ENCODE data around the gene TOR1B. TPM values are rescaled to one million over a fixed set of nuclear protein-coding genes. Genes with fewer than 3 reads are reported as not detected.

TOR1B gene
- total RNA-seq, 5 donors from 2014 or later (not counting 1 experiment from before 2014, with no cell fraction given): 19.3 to 31.0 (median 26.4) TPM

DNA sequence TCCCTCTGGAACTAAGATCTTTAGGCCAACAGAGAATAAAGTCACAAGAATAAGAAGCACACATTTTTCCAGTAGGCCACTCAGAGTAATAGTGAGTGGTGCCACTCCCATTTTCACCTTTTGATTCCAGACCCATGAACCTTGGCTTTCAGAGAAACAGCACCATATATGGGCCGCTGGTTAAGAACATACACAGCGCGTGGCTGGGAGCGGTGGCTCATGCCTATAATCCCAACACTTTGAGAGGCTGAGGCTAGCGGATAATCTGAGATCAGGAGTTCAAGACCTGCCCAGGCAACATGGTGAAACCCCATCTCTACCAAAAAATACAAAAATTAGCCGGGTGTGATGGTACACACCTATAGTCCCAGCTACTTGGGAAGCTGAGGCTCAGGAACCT lies 34.5 kb upstream of the TOR1B start:
- Mint-ChIP-seq H3K4me1 (no peaks in the 10 kb centered on the region), H3K27me3 (peaks cover 0 to 2% of the 10 kb centered on the region in 2 donors)
- POLR2A ChIA-PET: no interaction called here

DNA sequence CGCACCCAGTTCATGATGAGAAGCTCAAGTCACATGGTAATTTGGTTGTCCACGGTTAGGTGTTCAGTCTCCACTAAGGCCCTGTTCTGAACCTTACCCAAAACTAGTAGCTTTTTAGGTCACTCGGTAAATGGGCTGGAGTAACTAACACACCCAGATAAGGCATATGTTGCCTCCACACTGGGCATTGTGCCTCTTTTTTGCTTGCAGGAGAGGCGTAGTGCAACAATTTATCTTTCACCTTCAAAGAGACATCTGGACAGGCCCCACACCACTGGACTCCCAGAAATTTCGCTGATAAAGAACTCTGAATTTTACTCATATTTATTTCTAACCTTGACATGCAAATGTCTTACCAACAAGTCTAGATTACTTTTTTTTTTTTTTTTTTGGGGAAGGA lies 33.3 kb upstream of the TOR1B start:
- POLR2A ChIA-PET: no interaction called here
- Histone ChIP-seq H3K9me3 (no peaks in the 10 kb centered on the region), H3K27me3 (replicated peaks in 1 of 2; ENCODE audit: control insufficient read depth in 2 of 2, extremely low read depth in 1 of 2, insufficient read depth in 2 of 2, low read length in 1 of 2) (peaks cover 0 to 11% of the 10 kb centered on the region in 2 experiments), H3K4me3 (ENCODE audit: control insufficient read depth in 1 of 2, extremely low read depth in 1 of 2, low read length in 1 of 2) (no peak overlapping the region), H3K4me1 (ENCODE audit: control insufficient read depth in 1 of 2, extremely low read depth in 1 of 2, insufficient read depth in 2 of 2, low read length in 2 of 2) (no peaks in the 10 kb centered on the region), H3K36me3 (ENCODE audit: control insufficient read depth in 2 of 2, extremely low read depth in 1 of 2, insufficient read depth in 1 of 2, low read length in 1 of 2) (no peaks in the 10 kb centered on the region), H3K27ac (ENCODE audit: low read length) (no peak overlapping the region)
- Mint-ChIP-seq H3K4me1 (no peaks in the 10 kb centered on the region), H3K27me3 (peaks cover 0 to 4% of the 10 kb centered on the region in 2 donors), H3K36me3 (no peaks in the 10 kb centered on the region), H3K27ac (no peak overlapping the region), H3K9me3 (no peaks in the 10 kb centered on the region), H3K4me3 (no peak overlapping the region)
- CTCF ChIA-PET: no interaction called here
- DNase-seq (no peak), ATAC-seq (replicated peaks in 1 of 4) (no peak)
- 84% methylated on average over 3 of the region's 5 CpGs for WGBS (ENCODE audit: insufficient coverage)

More for the DNA sequence above, 34.5 kb upstream of the TOR1B start:
- H3K36me3 Mint-ChIP-seq: no peaks in the 10 kb centered on the region
- Histone ChIP-seq H3K4me3 (ENCODE audit: control insufficient read depth in 1 of 2, extremely low read depth in 1 of 2, low read length in 1 of 2) (no peak overlapping the region), H3K9me3 (no peaks in the 10 kb centered on the region), H3K4me1 (ENCODE audit: control insufficient read depth in 1 of 2, extremely low read depth in 1 of 2, insufficient read depth in 2 of 2, low read length in 2 of 2) (no peaks in the 10 kb centered on the region), H3K27me3 (replicated peaks in 1 of 2; ENCODE audit: control insufficient read depth in 2 of 2, extremely low read depth in 1 of 2, insufficient read depth in 2 of 2, low read length in 1 of 2) (peaks cover 0 to 3% of the 10 kb centered on the region in 2 experiments), H3K27ac (ENCODE audit: low read length) (no peak overlapping the region), H3K36me3 (ENCODE audit: control insufficient read depth in 2 of 2, extremely low read depth in 1 of 2, insufficient read depth in 1 of 2, low read length in 1 of 2) (no peaks in the 10 kb centered on the region)
- H3K27ac Mint-ChIP-seq: no peak overlapping the region
- H3K4me3 Mint-ChIP-seq: no peak overlapping the region
- WGBS (ENCODE audit: insufficient coverage): 93% methylated on average over 3 of the region's 6 CpGs
- no peak for ATAC-seq (replicated peaks in 1 of 4)
- no peaks in the 10 kb centered on the region for H3K9me3 Mint-ChIP-seq
- CTCF ChIA-PET: no interaction called here
- DNase-seq: no peak

DNA sequence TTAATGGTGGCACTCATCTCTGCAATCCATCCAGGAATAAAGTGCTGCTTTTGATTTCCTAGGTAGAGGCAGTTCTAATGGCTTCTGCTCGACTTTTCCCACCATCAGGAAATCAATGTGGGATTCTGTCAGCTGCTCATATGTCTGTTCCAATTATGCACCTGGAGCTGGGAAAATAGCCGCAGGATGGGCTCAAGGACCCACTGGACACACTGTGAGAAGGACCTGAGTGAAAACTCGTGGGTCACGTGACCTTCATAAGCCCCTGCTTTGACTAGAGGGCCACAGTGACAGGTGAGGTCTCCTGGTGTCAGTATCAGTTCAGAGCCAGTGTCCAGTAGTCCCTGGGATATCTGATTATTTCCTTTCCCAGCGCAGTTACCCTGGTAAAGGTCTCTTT lies 32.2 kb upstream of the TOR1B start:
- CTCF ChIA-PET: interaction anchor here in 1 of 2 donors (0.7 kb wide), 1 partner anchor 275 kb away, joined by 4 read pairs; no protein-coding TSS in a partner anchor
- H3K27ac ChIP-seq (ENCODE audit: low read length): no peak overlapping the region
- Mint-ChIP-seq H3K4me1 (no peaks in the 10 kb centered on the region), H3K9me3 (no peaks in the 10 kb centered on the region), H3K4me3 (no peak overlapping the region), H3K36me3 (no peaks in the 10 kb centered on the region), H3K27ac (no peak overlapping the region), H3K27me3 (peaks cover 0 to 4% of the 10 kb centered on the region in 2 donors)
- WGBS (ENCODE audit: insufficient coverage): 70% methylated on average over 4 of the region's 5 CpGs
- no peaks in the 10 kb centered on the region for H3K9me3 ChIP-seq
- H3K27me3 ChIP-seq (replicated peaks in 1 of 2; ENCODE audit: control insufficient read depth in 2 of 2, extremely low read depth in 1 of 2, insufficient read depth in 2 of 2, low read length in 1 of 2): peaks cover 0 to 19% of the 10 kb centered on the region in 2 experiments
- no peaks in the 10 kb centered on the region for H3K36me3 ChIP-seq (ENCODE audit: control insufficient read depth in 2 of 2, extremely low read depth in 1 of 2, insufficient read depth in 1 of 2, low read length in 1 of 2)
- POLR2A ChIA-PET: no interaction called here
- DNase-seq (no peak), ATAC-seq (replicated peaks in 1 of 4) (no peak)
- H3K4me3 ChIP-seq (ENCODE audit: control insufficient read depth in 1 of 2, extremely low read depth in 1 of 2, low read length in 1 of 2): no peak overlapping the region
- no peaks in the 10 kb centered on the region for H3K4me1 ChIP-seq (ENCODE audit: control insufficient read depth in 1 of 2, extremely low read depth in 1 of 2, insufficient read depth in 2 of 2, low read length in 2 of 2)

GRCh38 chr9:129773262-129774048 lies 29.5 kb upstream of the TOR1B start:
- WGBS (ENCODE audit: insufficient coverage): 92% methylated on average over 2 of the region's 10 CpGs
- Histone ChIP-seq H3K27ac (ENCODE audit: low read length) (no peak overlapping the region), H3K36me3 (ENCODE audit: control insufficient read depth in 2 of 2, extremely low read depth in 1 of 2, insufficient read depth in 1 of 2, low read length in 1 of 2) (no peaks in the 10 kb centered on the region), H3K4me3 (ENCODE audit: control insufficient read depth in 1 of 2, extremely low read depth in 1 of 2, low read length in 1 of 2) (no peak overlapping the region), H3K9me3 (no peaks in the 10 kb centered on the region), H3K4me1 (ENCODE audit: control insufficient read depth in 1 of 2, extremely low read depth in 1 of 2, insufficient read depth in 2 of 2, low read length in 2 of 2) (peaks cover 0 to 13% of the 10 kb centered on the region in 2 experiments), H3K27me3 (replicated peaks in 1 of 2; ENCODE audit: control insufficient read depth in 2 of 2, extremely low read depth in 1 of 2, insufficient read depth in 2 of 2, low read length in 1 of 2) (peaks cover 0 to 33% of the 10 kb centered on the region in 2 experiments)
- Mint-ChIP-seq H3K4me3 (no peak overlapping the region), H3K4me1 (peaks cover 6 to 11% (median 10%) of the 10 kb centered on the region in 3 donors), H3K36me3 (no peaks in the 10 kb centered on the region), H3K27ac (no peak overlapping the region), H3K9me3 (no peaks in the 10 kb centered on the region), H3K27me3 (peaks cover 4 to 11% of the 10 kb centered on the region in 2 donors)
- ChIA-PET POLR2A (no interaction called here), CTCF (no interaction called here)
- DNase-seq (peak in 10 of 35 experiments; percentile 4 to 52 (median 10)), ATAC-seq (replicated peaks in 1 of 4) (no peak)

- no peaks in the 10 kb centered on the region for H3K36me3 ChIP-seq (ENCODE audit: control insufficient read depth in 2 of 2, extremely low read depth in 1 of 2, insufficient read depth in 1 of 2, low read length in 1 of 2)
- ATAC-seq (replicated peaks in 1 of 4): no peak
- H3K27me3 ChIP-seq (replicated peaks in 1 of 2; ENCODE audit: control insufficient read depth in 2 of 2, extremely low read depth in 1 of 2, insufficient read depth in 2 of 2, low read length in 1 of 2): peaks cover 0 to 41% of the 10 kb centered on the region in 2 experiments
- H3K27me3 Mint-ChIP-seq: peaks cover 4 to 16% of the 10 kb centered on the region in 2 donors
- H3K36me3 Mint-ChIP-seq: no peaks in the 10 kb centered on the region
- no peak overlapping the region for H3K4me3 ChIP-seq (ENCODE audit: control insufficient read depth in 1 of 2, extremely low read depth in 1 of 2, low read length in 1 of 2)
- peaks cover 0 to 13% of the 10 kb centered on the region in 2 experiments for H3K4me1 ChIP-seq (ENCODE audit: control insufficient read depth in 1 of 2, extremely low read depth in 1 of 2, insufficient read depth in 2 of 2, low read length in 2 of 2)
- CTCF ChIA-PET: no interaction called here
- WGBS (ENCODE audit: insufficient coverage): 78% methylated on average over 16 of the region's 20 CpGs
- H3K9me3 Mint-ChIP-seq: no peaks in the 10 kb centered on the region
- H3K27ac Mint-ChIP-seq: no peak overlapping the region
- H3K4me3 Mint-ChIP-seq: no peak overlapping the region
- POLR2A ChIA-PET: no interaction called here
- DNase-seq: no peak
- no peaks in the 10 kb centered on the region for H3K9me3 ChIP-seq
- no peak overlapping the region for H3K27ac ChIP-seq (ENCODE audit: low read length)
- peaks cover 6 to 11% (median 10%) of the 10 kb centered on the region in 3 donors for H3K4me1 Mint-ChIP-seq
These were observed 28.1 kb upstream of the TOR1B start for GRCh38 chr9:129774791-129775447.

DNA sequence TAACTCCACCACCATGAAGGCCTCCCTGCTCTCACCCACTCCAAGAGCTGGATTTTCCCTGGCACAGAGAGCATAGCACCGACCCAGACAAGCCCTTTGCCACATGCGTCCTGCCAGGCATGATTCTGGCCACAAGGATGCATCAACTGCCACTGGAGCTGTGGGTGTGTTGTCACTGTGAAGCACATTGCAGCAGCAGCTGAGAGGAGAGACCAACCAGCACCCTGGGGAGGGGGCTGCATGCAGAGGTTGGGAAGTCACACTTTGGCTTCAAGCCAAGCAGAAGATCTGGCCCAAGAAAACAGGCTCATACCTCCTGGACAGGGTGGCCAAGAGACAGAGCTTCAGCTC lies 27.6 kb upstream of the TOR1B start:
- Histone ChIP-seq H3K27ac (ENCODE audit: low read length) (no peak overlapping the region), H3K4me3 (ENCODE audit: control insufficient read depth in 1 of 2, extremely low read depth in 1 of 2, low read length in 1 of 2) (no peak overlapping the region), H3K36me3 (ENCODE audit: control insufficient read depth in 2 of 2, extremely low read depth in 1 of 2, insufficient read depth in 1 of 2, low read length in 1 of 2) (no peaks in the 10 kb centered on the region), H3K4me1 (ENCODE audit: control insufficient read depth in 1 of 2, extremely low read depth in 1 of 2, insufficient read depth in 2 of 2, low read length in 2 of 2) (peaks cover 0 to 13% of the 10 kb centered on the region in 2 experiments), H3K27me3 (replicated peaks in 1 of 2; ENCODE audit: control insufficient read depth in 2 of 2, extremely low read depth in 1 of 2, insufficient read depth in 2 of 2, low read length in 1 of 2) (peaks cover 0 to 41% of the 10 kb centered on the region in 2 experiments), H3K9me3 (no peaks in the 10 kb centered on the region)
- WGBS (ENCODE audit: insufficient coverage): 60% methylated on average over 2 of the region's 2 CpGs
- ChIA-PET POLR2A (no interaction called here), CTCF (no interaction called here)
- no peaks in the 10 kb centered on the region for H3K36me3 Mint-ChIP-seq
- no peak for DNase-seq
- H3K27ac Mint-ChIP-seq: no peak overlapping the region
- H3K4me3 Mint-ChIP-seq: no peak overlapping the region
- peaks cover 6 to 11% (median 10%) of the 10 kb centered on the region in 3 donors for H3K4me1 Mint-ChIP-seq
- peaks cover 4 to 16% of the 10 kb centered on the region in 2 donors for H3K27me3 Mint-ChIP-seq
- H3K9me3 Mint-ChIP-seq: no peaks in the 10 kb centered on the region
- ATAC-seq (replicated peaks in 1 of 4): no peak
